HEK293T (cell line): ENCODE measurements around the gene CDH4.

ENCODE experiments used
- ARNT ChIP-seq: fragments of 450-650 bp; IDR thresholded peaks from 2 replicates; pipeline ENCODE4 v1.6.1; 2017; ENCODE audit warnings: mild to moderate bottlenecking
- BHLHE40 ChIP-seq: fragments of 450-650 bp; IDR thresholded peaks from 2 replicates; pipeline ENCODE4 v1.6.1; 2016; ENCODE audit warnings: mild to moderate bottlenecking, moderate library complexity, borderline replicate concordance
- FOXA1 ChIP-seq: fragments of 450-650 bp; IDR thresholded peaks from 2 replicates; pipeline ENCODE4 v1.6.1; 2016; ENCODE audit warnings: mild to moderate bottlenecking
- FOXK2 ChIP-seq: fragments of 450-650 bp; IDR thresholded peaks from 2 replicates; pipeline ENCODE4 v1.6.1; 2016; ENCODE audit warnings: mild to moderate bottlenecking
- FOXM1 ChIP-seq: fragments of 450-650 bp; IDR thresholded peaks from 2 replicates; pipeline ENCODE4 v1.6.1; 2017; ENCODE audit warnings: mild to moderate bottlenecking, borderline replicate concordance
- HDGF ChIP-seq: fragments of 450-650 bp; IDR thresholded peaks from 2 replicates; pipeline ENCODE4 v1.6.1; 2017; ENCODE audit warnings: antibody characterized with exemption, borderline replicate concordance
- SP1 ChIP-seq: fragments of 450-650 bp; IDR thresholded peaks from 2 replicates; pipeline ENCODE4 v1.6.1; 2017
- SUZ12 ChIP-seq: fragments of 450-650 bp; IDR thresholded peaks from 2 replicates; pipeline ENCODE4 v1.6.1; 2016; ENCODE audit warnings: mild to moderate bottlenecking
- TARDBP ChIP-seq: fragments of 450-650 bp; IDR thresholded peaks from 2 replicates; pipeline ENCODE4 v1.6.1; 2016
- ZNF384 ChIP-seq: fragments of 450-650 bp; IDR thresholded peaks from 2 replicates; pipeline ENCODE4 v1.6.1; 2016
- TF ChIP-seq, protein P1 (sequence below): fragments of 450-650 bp; IDR thresholded peaks from 2 replicates; pipeline ENCODE4 v1.6.1; 2016

DNA sequence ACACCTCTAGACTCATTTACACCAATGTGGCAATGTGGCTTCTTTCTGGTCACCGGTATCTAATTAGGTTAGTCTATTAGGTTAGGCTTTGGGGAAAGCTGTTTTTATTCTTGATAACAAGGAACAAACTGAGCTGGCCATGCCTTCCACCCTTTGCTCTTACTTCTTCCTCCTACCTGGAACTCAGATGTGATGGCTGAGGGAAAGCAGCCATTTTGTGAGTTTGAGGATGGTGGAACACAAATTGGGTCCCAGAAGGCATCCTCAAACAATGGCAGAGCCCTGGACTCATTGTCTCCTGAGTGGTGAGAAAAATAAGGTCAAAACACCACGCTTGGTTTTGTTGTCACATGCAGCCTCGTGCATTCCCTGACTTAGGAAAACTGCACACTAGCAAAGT, 7.7 kb downstream of the CDH4 start:
- TF ChIP-seq SP1 (no peak), HDGF (no peak), TARDBP (no peak), FOXK2 (no peak), FOXA1 (no peak), SUZ12 (no peak), FOXM1 (no peak), ARNT (no peak), BHLHE40 (no peak), ZNF384 (no peak)
- TF ChIP-seq, protein P1, sequence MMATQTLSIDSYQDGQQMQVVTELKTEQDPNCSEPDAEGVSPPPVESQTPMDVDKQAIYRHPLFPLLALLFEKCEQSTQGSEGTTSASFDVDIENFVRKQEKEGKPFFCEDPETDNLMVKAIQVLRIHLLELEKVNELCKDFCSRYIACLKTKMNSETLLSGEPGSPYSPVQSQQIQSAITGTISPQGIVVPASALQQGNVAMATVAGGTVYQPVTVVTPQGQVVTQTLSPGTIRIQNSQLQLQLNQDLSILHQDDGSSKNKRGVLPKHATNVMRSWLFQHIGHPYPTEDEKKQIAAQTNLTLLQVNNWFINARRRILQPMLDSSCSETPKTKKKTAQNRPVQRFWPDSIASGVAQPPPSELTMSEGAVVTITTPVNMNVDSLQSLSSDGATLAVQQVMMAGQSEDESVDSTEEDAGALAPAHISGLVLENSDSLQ: no peak
